HG03039 (cell line): Measurements from ENCODE around the gene RGP1.
A peak's percentile ranks its signal among the peaks of the same experiment; 100 is the strongest.

Experiments used
- ATAC-seq: cut with Tn5 transposase; IDR thresholded peaks from one replicate; pipeline ENCODE4 v1.9.1; 2021; ENCODE audit warnings: mild to moderate bottlenecking, moderate library complexity; ENCODE audit not compliant: unreplicated experiment

Gene RGP1

GRCh38 chr9:35748858-35749514, at the start of gene RGP1, which contains the start of gene GBA2:
TSS of gene RGP1 (plus strand) at chr9:35749287. CDS start at chr9:35749756, 469 bp downstream.
TSS of gene GBA2 (minus strand) at chr9:35749228. CDS start at chr9:35748704, 524 bp downstream.
- peak; percentile 69 for ATAC-seq

GRCh38 chr9:35700031-35700430, 49.1 kb upstream of the RGP1 start:
- no peak for ATAC-seq

- ATAC-seq, result no peak
Measured at GRCh38 chr9:35700942-35701341, 48.1 kb upstream of the RGP1 start.

GRCh38 chr9:35702696-35703095, 46.4 kb upstream of the RGP1 start:
- no peak for ATAC-seq

GRCh38 chr9:35703906-35704672, 45.0 kb upstream of the RGP1 start:
- no peak for ATAC-seq

- no peak for ATAC-seq
Measured at GRCh38 chr9:35705372-35705771, 43.7 kb upstream of the RGP1 start.

GRCh38 chr9:35705836-35706430, 43.2 kb upstream of the RGP1 start:
- no peak for ATAC-seq

GRCh38 chr9:35706951-35707350, 42.1 kb upstream of the RGP1 start:
- no peak for ATAC-seq

GRCh38 chr9:35708146-35708545, 40.9 kb upstream of the RGP1 start:
- ATAC-seq, result no peak

GRCh38 chr9:35710818-35711500, 38.1 kb upstream of the RGP1 start:
- ATAC-seq, result no peak

GRCh38 chr9:35711501-35712428, 37.3 kb upstream of the RGP1 start:
- no peak for ATAC-seq

- ATAC-seq, result no peak
Measured at GRCh38 chr9:35712762-35713400, 36.2 kb upstream of the RGP1 start.

- no peak for ATAC-seq
Measured at GRCh38 chr9:35713578-35713977, 35.5 kb upstream of the RGP1 start.

GRCh38 chr9:35714123-35714522, 35.0 kb upstream of the RGP1 start:
- ATAC-seq, result no peak

- ATAC-seq, result no peak
Measured at GRCh38 chr9:35714579-35715252, 34.4 kb upstream of the RGP1 start.

GRCh38 chr9:35716230-35716629, 32.9 kb upstream of the RGP1 start:
- no peak for ATAC-seq

- ATAC-seq, result no peak
Measured at GRCh38 chr9:35717132-35717870, 31.8 kb upstream of the RGP1 start.

GRCh38 chr9:35718721-35719511, 30.2 kb upstream of the RGP1 start:
- ATAC-seq, result no peak
